Cardiac fibroblast (primary cell): ENCODE results near the gene PLIN4.

Experiments used
- DNase-seq, 2 donors: peaks; one replicate each; pipeline versions ENCODE4 v3.0.0 to v3.0.0-alpha.2; 2010; ENCODE audit warnings: low read depth in 2 of 2
- H3K4me3 ChIP-seq, 2 donors: replicated peaks in 1 of 2; 1 replicate in 1 of 2; 2 replicates in 1 of 2; pipeline ENCODE4 v1.5.1; 2011; ENCODE audit warnings: low read depth in 2 of 2, low read length in 2 of 2, mild to moderate bottlenecking in 2 of 2, moderate library complexity in 1 of 2
- TF ChIP-seq, protein P1 (sequence below): IDR thresholded peaks from one replicate; pipeline ENCODE4 v1.5.1; 2011; ENCODE audit warnings: low read depth, mild to moderate bottlenecking, low read length, inconsistent platforms

Gene PLIN4

DNA sequence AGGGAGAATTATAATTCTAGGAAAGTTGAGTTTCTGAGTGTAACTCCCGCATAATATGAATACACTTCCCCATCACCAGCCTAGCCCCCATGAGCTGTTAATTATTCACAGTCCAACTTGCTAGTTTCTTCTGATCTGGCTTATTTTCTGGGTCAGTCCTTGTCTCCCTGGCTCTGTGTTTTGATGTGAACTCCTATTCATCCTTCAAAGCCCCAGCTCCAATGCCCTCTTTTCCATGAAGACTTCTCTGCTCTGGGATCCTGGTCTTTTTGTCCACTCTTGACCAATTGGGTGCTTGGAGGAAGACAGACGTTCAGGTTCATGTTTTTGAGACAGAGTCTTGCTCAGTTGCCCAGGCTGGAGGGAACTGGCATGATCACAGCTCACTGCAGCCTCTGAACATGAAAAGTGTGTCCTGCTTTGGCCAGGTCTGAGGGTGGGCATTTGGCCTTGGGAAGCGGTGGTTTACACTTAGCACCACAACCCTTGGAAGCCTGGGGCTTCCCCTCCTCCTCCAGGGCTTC lies 20.9 kb upstream of the PLIN4 start:
- no peak for DNase-seq
- no peak overlapping the region for H3K4me3 ChIP-seq
- TF ChIP-seq, protein P1, sequence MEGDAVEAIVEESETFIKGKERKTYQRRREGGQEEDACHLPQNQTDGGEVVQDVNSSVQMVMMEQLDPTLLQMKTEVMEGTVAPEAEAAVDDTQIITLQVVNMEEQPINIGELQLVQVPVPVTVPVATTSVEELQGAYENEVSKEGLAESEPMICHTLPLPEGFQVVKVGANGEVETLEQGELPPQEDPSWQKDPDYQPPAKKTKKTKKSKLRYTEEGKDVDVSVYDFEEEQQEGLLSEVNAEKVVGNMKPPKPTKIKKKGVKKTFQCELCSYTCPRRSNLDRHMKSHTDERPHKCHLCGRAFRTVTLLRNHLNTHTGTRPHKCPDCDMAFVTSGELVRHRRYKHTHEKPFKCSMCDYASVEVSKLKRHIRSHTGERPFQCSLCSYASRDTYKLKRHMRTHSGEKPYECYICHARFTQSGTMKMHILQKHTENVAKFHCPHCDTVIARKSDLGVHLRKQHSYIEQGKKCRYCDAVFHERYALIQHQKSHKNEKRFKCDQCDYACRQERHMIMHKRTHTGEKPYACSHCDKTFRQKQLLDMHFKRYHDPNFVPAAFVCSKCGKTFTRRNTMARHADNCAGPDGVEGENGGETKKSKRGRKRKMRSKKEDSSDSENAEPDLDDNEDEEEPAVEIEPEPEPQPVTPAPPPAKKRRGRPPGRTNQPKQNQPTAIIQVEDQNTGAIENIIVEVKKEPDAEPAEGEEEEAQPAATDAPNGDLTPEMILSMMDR = no peak

DNA sequence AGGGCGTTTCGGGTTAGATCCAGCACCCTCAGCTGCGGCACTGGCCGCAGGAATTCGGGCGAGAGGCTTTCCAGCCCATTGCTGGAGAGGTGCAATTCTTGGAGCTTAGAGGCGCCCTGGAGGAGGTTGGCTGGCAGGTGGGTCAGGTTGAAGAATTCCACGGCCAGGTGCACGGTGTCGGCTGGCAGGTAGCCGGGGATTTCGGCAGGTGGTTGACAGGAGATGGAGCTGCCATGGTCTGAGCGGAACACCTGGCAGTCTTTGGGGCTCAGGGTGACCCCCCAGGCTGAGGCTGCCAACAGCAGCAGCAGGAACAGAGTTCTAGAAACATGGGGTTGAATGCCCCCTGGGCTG lies 20.3 kb upstream of the PLIN4 start:
- no peak overlapping the region for H3K4me3 ChIP-seq
- DNase-seq = no peak
- TF ChIP-seq, protein P1 = no peak

DNA sequence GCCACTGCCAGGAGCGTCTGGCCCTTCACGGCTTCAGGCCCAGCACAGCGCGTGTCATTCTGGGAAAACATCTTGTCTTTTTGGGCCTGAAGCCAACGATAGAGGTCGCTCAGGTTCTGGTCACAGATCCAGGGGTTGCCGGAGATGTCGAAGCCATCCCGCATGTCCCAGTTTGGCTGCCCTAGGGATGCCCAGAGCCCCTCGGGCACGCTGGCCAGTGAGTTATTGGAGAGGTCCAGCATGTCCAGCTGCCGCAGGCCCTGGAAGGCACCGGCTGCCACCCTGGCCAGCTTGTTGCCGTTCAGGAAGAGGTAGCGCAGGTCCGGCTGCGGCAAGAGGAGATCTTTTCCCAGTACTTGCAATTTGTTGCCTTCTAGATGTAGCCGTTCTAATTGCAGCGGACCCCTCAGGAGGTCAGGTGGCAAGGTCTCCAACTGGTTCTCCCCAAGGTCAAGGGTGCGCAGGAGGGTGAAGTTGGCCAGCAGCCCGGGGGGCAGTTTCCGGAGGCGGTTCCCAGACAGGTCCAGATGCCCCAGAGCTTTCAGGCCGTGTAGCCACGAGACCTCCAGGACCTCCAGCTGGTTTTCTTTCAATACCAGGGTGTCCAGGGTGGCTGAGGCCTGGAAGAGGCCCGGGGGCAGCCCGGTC lies 19.8 kb upstream of the PLIN4 start:
- no peak overlapping the region for H3K4me3 ChIP-seq
- TF ChIP-seq, protein P1 = no peak
- DNase-seq = no peak

DNA sequence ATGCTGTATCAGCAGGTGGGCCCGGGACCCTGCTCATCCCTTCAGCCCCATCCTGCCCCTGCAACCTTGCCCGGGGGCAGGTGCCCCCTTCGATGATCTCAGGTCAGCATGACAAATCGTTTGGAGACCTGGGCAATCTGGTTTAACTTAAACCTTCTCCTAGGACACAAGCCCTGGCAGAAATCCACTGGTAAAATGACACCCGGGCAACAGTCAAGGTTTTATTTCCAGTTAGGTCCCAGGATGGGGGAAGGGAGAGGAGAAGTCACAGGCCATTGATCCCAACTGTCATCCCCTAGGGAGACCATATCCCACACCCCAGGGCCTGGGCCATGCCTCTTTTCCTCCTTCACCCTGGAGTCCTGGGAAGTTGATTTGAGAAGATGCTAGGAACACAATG lies 18.5 kb upstream of the PLIN4 start:
- TF ChIP-seq, protein P1 = no peak
- no peak overlapping the region for H3K4me3 ChIP-seq
- DNase-seq = no peak

DNA sequence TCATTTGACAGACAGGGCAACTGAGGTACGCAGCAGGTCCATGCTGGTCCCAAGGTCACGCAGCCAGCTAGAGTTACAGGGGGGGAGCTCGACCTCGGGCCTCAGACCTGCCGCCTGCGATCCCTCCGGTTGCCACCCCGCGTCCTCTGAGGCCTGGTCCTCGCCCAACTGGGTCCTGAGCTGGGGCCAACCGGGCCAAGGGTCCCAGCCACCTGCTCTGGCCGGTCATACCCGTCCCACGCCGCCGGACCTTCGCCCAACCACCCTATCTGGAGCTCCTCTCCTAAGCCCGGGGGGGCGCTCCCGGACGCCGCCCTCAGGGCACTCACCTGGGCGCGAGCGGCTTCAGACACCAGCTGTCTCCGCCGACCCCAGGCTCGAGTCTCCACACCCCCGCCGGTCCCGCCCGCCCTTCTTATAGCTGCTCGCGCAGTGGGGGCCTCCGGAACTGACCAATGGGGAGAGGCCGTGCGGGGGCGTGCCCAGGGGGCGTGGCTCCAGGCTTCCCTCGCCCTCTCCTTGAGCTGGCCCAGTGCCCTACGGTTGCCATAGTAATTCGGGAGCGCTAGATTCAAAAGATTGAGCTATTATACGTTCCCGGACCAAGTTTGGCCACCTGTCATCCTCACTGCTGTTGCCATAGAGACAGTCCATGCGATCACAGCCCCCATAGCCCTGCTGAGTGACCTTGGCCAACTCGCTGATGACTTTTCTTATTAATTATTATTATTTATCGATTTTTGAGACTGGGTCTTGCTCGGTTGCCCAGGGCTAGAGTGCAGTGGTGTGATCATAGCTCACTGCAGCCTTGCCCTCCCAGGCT lies 16.8 kb upstream of the PLIN4 start, which contains the start of gene PLIN5:
Gene PLIN5 (minus strand): TSS at position 389 of the 823 bp plus-strand sequence. CDS start 1,150 bp downstream, outside the sequence.
- DNase-seq = peak; percentile 43 to 76
- peak within 1 kb of the TSS in 1 of 2 donors; percentile 26 for H3K4me3 ChIP-seq
- TF ChIP-seq, protein P1 = no peak

DNA sequence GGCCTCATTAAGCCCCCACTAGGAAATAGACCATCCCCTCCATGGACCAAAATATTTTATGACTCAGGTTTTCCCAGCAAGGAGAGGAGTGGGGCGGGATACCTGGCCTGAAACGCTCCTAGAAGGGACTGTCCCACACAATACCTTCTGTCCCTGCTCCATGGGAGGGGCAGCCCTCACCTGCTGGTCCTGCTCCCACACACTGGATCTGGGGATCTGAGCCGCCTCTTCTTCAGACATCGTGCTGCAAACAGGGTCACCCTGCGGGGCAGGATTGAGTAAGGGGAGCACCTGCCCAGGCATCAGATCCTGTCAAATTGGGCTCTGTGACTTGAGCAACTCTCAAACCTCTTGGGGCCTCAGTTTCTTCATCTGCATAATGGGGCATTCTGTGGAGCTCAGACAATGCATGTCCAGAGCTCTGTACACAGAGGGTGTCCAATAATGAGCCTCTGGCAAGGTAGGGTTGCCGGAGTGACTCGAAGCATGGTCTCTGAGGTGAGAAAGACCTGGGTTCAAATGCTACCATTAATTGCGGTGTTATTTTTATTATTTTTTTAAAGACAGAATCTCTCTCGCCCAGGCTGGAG lies 15.6 kb upstream of the PLIN4 start:
- TF ChIP-seq, protein P1 = no peak
- no peak for DNase-seq
- H3K4me3 ChIP-seq = no peak overlapping the region
